IMR-90 (cell line): ENCODE measurements around the gene MYO9A. TPM values are rescaled to one million over a fixed set of nuclear protein-coding genes. Genes with fewer than 3 reads are reported as not detected.

Experiments used
- ATAC-seq: fragments of 200-7000 bp; cut with Tn5 transposase; 2 replicates; pipeline ENCODE4 v1.9.1; 2020; ENCODE audit warnings: low read depth, mild to moderate bottlenecking, moderate library complexity
- BruUV-seq: library from RNA; stranded (reverse); fragments of 400-500 nt; replicated peaks from 2 replicates; lab custom pipeline; 2021; lab: Mats Ljungman, UMichigan
- CTCF ChIA-PET: fragments of 300-600 bp; formaldehyde crosslinking; extraction: SDS; loops from one replicate; lab custom pipeline; 2021; ENCODE audit warnings: antibody characterized with exemption; lab: Yijun Ruan, JAX
- POLR2A ChIA-PET: fragments of 300-600 bp; sonication (Branson Sonifier 250); formaldehyde crosslinking; loops from one replicate; lab custom pipeline; 2022; ENCODE audit warnings: antibody characterized with exemption; ENCODE audit not compliant: unreplicated experiment; lab: Charles Lee
- DNase-seq: peaks from one replicate; pipeline ENCODE4 v3.0.0; 2013
- H2AFZ ChIP-seq: replicated peaks from 2 replicates; pipeline ENCODE3; 2013; ENCODE audit warnings: low read length, mild to moderate bottlenecking; ENCODE audit not compliant: poor library complexity
- H2AK5ac ChIP-seq: 2 replicates; pipeline ENCODE4 v1.6.1; 2013; ENCODE audit warnings: low read depth, low read length, inconsistent platforms
- H2AK9ac ChIP-seq: replicated peaks from 2 replicates; pipeline ENCODE3; 2013; ENCODE audit warnings: mild to moderate bottlenecking, low read depth, low read length, moderate library complexity; ENCODE audit not compliant: poor library complexity
- H2BK120ac ChIP-seq: 2 replicates; pipeline ENCODE4 v1.6.1; 2013; ENCODE audit warnings: low read depth, low read length, inconsistent platforms
- H2BK15ac ChIP-seq: 3 replicates; pipeline ENCODE4 v1.6.1; 2013; ENCODE audit warnings: low read depth, low read length, inconsistent platforms
- H2BK20ac ChIP-seq: 2 replicates; pipeline ENCODE4 v1.6.1; 2013; ENCODE audit warnings: low read depth, mild to moderate bottlenecking, inconsistent platforms, low read length, moderate library complexity
- H2BK5ac ChIP-seq: 2 replicates; pipeline ENCODE4 v1.6.1; 2013; ENCODE audit warnings: mild to moderate bottlenecking, low read depth, low read length, inconsistent platforms; ENCODE audit not compliant: poor library complexity, severe bottlenecking
- H3K14ac ChIP-seq: replicated peaks from 2 replicates; pipeline ENCODE4 v1.6.1; 2013; ENCODE audit warnings: low read depth, low read length, inconsistent platforms
- H3K18ac ChIP-seq: 2 replicates; pipeline ENCODE4 v1.6.1; 2013; ENCODE audit warnings: low read depth, low read length, control low read depth
- H3K23ac ChIP-seq: 2 replicates; pipeline ENCODE4 v1.6.1; 2013; ENCODE audit warnings: low read depth, low read length, inconsistent platforms
- H3K27ac ChIP-seq: 2 replicates; pipeline ENCODE4 v1.5.1; 2013; ENCODE audit warnings: mild to moderate bottlenecking, control low read depth, low read length; ENCODE audit not compliant: insufficient read depth
- H3K27me3 ChIP-seq: 2 replicates; pipeline ENCODE4 v1.6.1; 2013; ENCODE audit warnings: low read length; ENCODE audit not compliant: control insufficient read depth, insufficient read depth
- H3K36me3 ChIP-seq: 2 replicates; pipeline ENCODE4 v1.6.1; 2013; ENCODE audit warnings: low read length, mixed read lengths; ENCODE audit not compliant: control insufficient read depth, insufficient read depth
- H3K4ac ChIP-seq: 2 replicates; pipeline ENCODE4 v1.6.1; 2013; ENCODE audit warnings: low read depth, low read length, inconsistent platforms
- H3K4me1 ChIP-seq: 2 replicates; pipeline ENCODE4 v1.6.1; 2013; ENCODE audit warnings: low read length, mixed read lengths; ENCODE audit not compliant: control insufficient read depth, insufficient read depth
- H3K4me2 ChIP-seq: 2 replicates; pipeline ENCODE4 v1.6.1; 2013; ENCODE audit warnings: low read depth, mild to moderate bottlenecking, control low read depth, low read length, moderate library complexity
- H3K4me3 ChIP-seq: 2 replicates; pipeline ENCODE4 v1.5.1; 2013; ENCODE audit warnings: low read depth, mild to moderate bottlenecking, control low read depth, low read length, moderate library complexity; ENCODE audit not compliant: insufficient read depth
- H3K56ac ChIP-seq: 2 replicates; pipeline ENCODE4 v1.6.1; 2013; ENCODE audit warnings: low read length, inconsistent platforms; ENCODE audit not compliant: insufficient read depth; ENCODE audit errors: extremely low read depth
- H3K79me1 ChIP-seq, 2 experiments: 2 replicates each; pipeline ENCODE4 v1.6.1; 2013; ENCODE audit warnings: low read length in 2 of 2, inconsistent platforms in 1 of 2, low read depth in 1 of 2
- H3K9ac ChIP-seq: 2 replicates; pipeline ENCODE4 v1.6.1; 2013; ENCODE audit warnings: low read depth, low read length, control low read depth
- H3K9me1 ChIP-seq: 2 replicates; pipeline ENCODE4 v1.6.1; 2013; ENCODE audit warnings: low read length, inconsistent platforms; ENCODE audit not compliant: insufficient read depth
- H3K9me3 ChIP-seq: 2 replicates; pipeline ENCODE4 v1.6.1; 2013; ENCODE audit warnings: low read length; ENCODE audit not compliant: control insufficient read depth, insufficient read depth
- H4K20me1 ChIP-seq: 2 replicates; pipeline ENCODE4 v1.6.1; 2013; ENCODE audit warnings: low read length, inconsistent platforms; ENCODE audit not compliant: insufficient read depth
- H4K5ac ChIP-seq: 2 replicates; pipeline ENCODE4 v1.6.1; 2013; ENCODE audit warnings: mild to moderate bottlenecking, low read depth, low read length, control low read depth
- H4K8ac ChIP-seq, 2 experiments: 2 replicates each; pipeline ENCODE4 v1.6.1; 2013; ENCODE audit warnings: low read depth in 2 of 2, low read length in 2 of 2, control low read depth in 1 of 2, inconsistent platforms in 1 of 2
- H4K91ac ChIP-seq: 2 replicates; pipeline ENCODE4 v1.6.1; 2013; ENCODE audit warnings: low read depth, low read length, inconsistent platforms; ENCODE audit not compliant: insufficient read depth
- BHLHE40 ChIP-seq: fragments of 150-350 bp; IDR thresholded peaks from 2 replicates; pipeline ENCODE4 v1.6.1; 2016; ENCODE audit warnings: mild to moderate bottlenecking, low read depth, low read length
- CEBPB ChIP-seq: IDR thresholded peaks from 2 replicates; pipeline ENCODE4 v1.6.1; 2012; ENCODE audit warnings: low read depth, low read length, improper control_type of control experiment
- CTCF ChIP-seq: conservative IDR thresholded peaks from 2 replicates; pipeline ENCODE4 v1.5.1; 2012; ENCODE audit warnings: mild to moderate bottlenecking, low read depth, low read length, improper control_type of control experiment
- ELK1 ChIP-seq: fragments of 150-350 bp; IDR thresholded peaks from 2 replicates; pipeline ENCODE4 v1.6.1; 2016; ENCODE audit warnings: low read depth, mild to moderate bottlenecking, low read length, moderate library complexity, borderline replicate concordance
- FOS ChIP-seq: fragments of 150-350 bp; IDR thresholded peaks from 2 replicates; pipeline ENCODE4 v1.6.1; 2016; ENCODE audit warnings: low read depth, low read length
- MAZ ChIP-seq: IDR thresholded peaks from 2 replicates; pipeline ENCODE4 v1.6.1; 2012; ENCODE audit warnings: low read depth, mild to moderate bottlenecking, low read length, improper control_type of control experiment, moderate library complexity, borderline replicate concordance
- MXI1 ChIP-seq: IDR thresholded peaks from 2 replicates; pipeline ENCODE4 v1.6.1; 2012; ENCODE audit warnings: low read depth, mild to moderate bottlenecking, low read length, moderate library complexity, borderline replicate concordance
- NFE2L2 ChIP-seq: fragments of 150-350 bp; IDR thresholded peaks from 2 replicates; pipeline ENCODE4 v1.6.1; 2016; ENCODE audit warnings: low read depth, mild to moderate bottlenecking, low read length
- POLR2A ChIP-seq: IDR thresholded peaks from 2 replicates; pipeline ENCODE4 v1.6.1; 2012; ENCODE audit warnings: mild to moderate bottlenecking, low read depth, low read length
- RAD21 ChIP-seq: IDR thresholded peaks from 2 replicates; pipeline ENCODE4 v1.6.1; 2012; ENCODE audit warnings: low read length, improper control_type of control experiment
- RCOR1 ChIP-seq: IDR thresholded peaks from 2 replicates; pipeline ENCODE4 v1.6.1; 2012; ENCODE audit warnings: mild to moderate bottlenecking, low read length, improper control_type of control experiment; ENCODE audit not compliant: insufficient replicate concordance
- RFX5 ChIP-seq: IDR thresholded peaks from 2 replicates; pipeline ENCODE4 v1.8.0; 2012; ENCODE audit warnings: low read depth, mild to moderate bottlenecking, low read length, moderate library complexity
- SMC3 ChIP-seq: fragments of 150-350 bp; IDR thresholded peaks from 2 replicates; pipeline ENCODE4 v1.6.1; 2016; ENCODE audit warnings: low read depth, mild to moderate bottlenecking, antibody characterized with exemption, low read length, moderate library complexity
- USF2 ChIP-seq: fragments of 150-350 bp; IDR thresholded peaks from 2 replicates; pipeline ENCODE4 v1.6.1; 2017; ENCODE audit warnings: mild to moderate bottlenecking, antibody characterized with exemption, low read length, low read depth
- WGBS, 2 experiments: methylation state at CpG; one replicate each; pipeline versions ENCODE4 v1.1.5 to v1.1.7; 2013; ENCODE audit warnings: missing lambda C conversion rate in 2 of 2; ENCODE audit not compliant: insufficient read length in 1 of 2; ENCODE audit errors: extremely low coverage in 2 of 2; 5-methylcytosine and 5-hydroxymethylcytosine counted together
- dilution Hi-C: fragments of 300-500 bp; cut with HindIII; formaldehyde crosslinking; loops from one replicate; pipeline ENCODE4 v1.14.3; 2018; ENCODE audit warnings: low sequenced_read_pairs; ENCODE audit not compliant: unreplicated experiment
- in situ Hi-C: fragments of 300-500 bp; cut with MboI; formaldehyde crosslinking; loops from 3 replicates; pipeline ENCODE4 v1.14.3; 2019; ENCODE audit warnings: low sequenced_read_pairs, inconsistent platforms, mixed read lengths
- intact Hi-C: fragments of 100-400 bp; cut with micrococcal nuclease; formaldehyde crosslinking; loops from 2 replicates; pipeline ENCODE4 v1.10.0; 2022
- polyA plus RNA-seq, 3 experiments: library from polyadenylated mRNA; depleted of rRNA; stranded (reverse); fragments of >200 nt; gene quantifications; 2 replicates each; pipeline ENCODE4 v1.2.3, GENCODE V29; 2012; ENCODE audit warnings: low replicate concordance in 1 of 3
- total RNA-seq: library from RNA; depleted of rRNA; stranded (reverse); fragments of >200 nt; gene quantifications from 2 replicates; pipeline ENCODE4 v1.2.3, GENCODE V29; 2012

MYO9A gene
- total and polyA plus RNA-seq, 2 of the 4 experiments (the other 2 are of a cell fraction) = 6.0 to 49.5 TPM

GRCh38 chr15:72116731-72117485 is 1.0 kb downstream of the MYO9A start:
- H3K9ac ChIP-seq = peak overlapping the region; percentile 79
- H3K27me3 ChIP-seq = no peaks in the 10 kb centered on the region
- 3% methylated on average over 6 of the region's 24 CpGs; no CpG with 5 or more reads in 1 of the 2 experiments for WGBS, 2 experiments
- intact Hi-C loops (no loop called here), dilution Hi-C loops (no loop called here), in situ Hi-C loops (no loop called here)
- no peaks in the 10 kb centered on the region; the same call in none of the 2 replicates for H3K4me1 ChIP-seq
- peaks cover 16 to 51% of the 10 kb centered on the region in 2 experiments for H3K79me1 ChIP-seq
- 0 out of 2 replicates have a peak, but pooled peaks have one; percentile 0 for ATAC-seq
- H3K9me1 ChIP-seq = 0 out of 2 replicates have a peak, but pooled peaks cover 3% of the 10 kb centered on the region
- H2BK120ac ChIP-seq = peak overlapping the region; percentile 16; the same call in 1 of the 2 replicates
- no peak overlapping the region for H2BK20ac ChIP-seq
- peak overlapping the region; percentile 37 for H3K27ac ChIP-seq
- H2AFZ ChIP-seq = peak overlapping the region; percentile 100
- H2AK5ac ChIP-seq = peak overlapping the region; percentile 5; the same call in 1 of the 2 replicates
- H3K56ac ChIP-seq = peak overlapping the region; percentile 52
- DNase-seq = peak; percentile 18
- CTCF ChIA-PET = no interaction called here
- H3K4me2 ChIP-seq = peak overlapping the region; percentile 89
- H4K91ac ChIP-seq = no peak overlapping the region
- peak overlapping the region; percentile 11 for H2BK5ac ChIP-seq
- peak overlapping the region; percentile 17; the same call in 1 of the 3 replicates for H2BK15ac ChIP-seq
- POLR2A ChIA-PET = no interaction called here
- no peaks in the 10 kb centered on the region for H3K9me3 ChIP-seq
- H3K4me3 ChIP-seq = peak overlapping the region; percentile 57
- H3K23ac ChIP-seq = peak overlapping the region; percentile 96
- H4K5ac ChIP-seq = no peak overlapping the region
- peak overlapping the region in 1 of 2 experiments; percentile 33; a peak in 1 of 4 replicates for H4K8ac ChIP-seq
- BruUV-seq = no TSS peak
- H4K20me1 ChIP-seq = peaks cover 27% of the 10 kb centered on the region; the same call in 1 of the 2 replicates
- H3K4ac ChIP-seq = peak overlapping the region; percentile 38
- no peaks in the 10 kb centered on the region for H3K36me3 ChIP-seq
- peak overlapping the region; percentile 88 for H2AK9ac ChIP-seq
- peak overlapping the region; percentile 90 for H3K14ac ChIP-seq
- peak overlapping the region; percentile 6; the same call in 1 of the 2 replicates for H3K18ac ChIP-seq
- TF ChIP-seq CEBPB (no peak), MXI1 (no peak), USF2 (no peak), SMC3 (no peak), FOS (no peak), ELK1 (no peak), CTCF (no peak), BHLHE40 (no peak), NFE2L2 (no peak), POLR2A (no peak), RCOR1 (no peak), RAD21 (no peak), RFX5 (no peak), MAZ (no peak)
